ENCODE measurements around the gene GALP. TPM values are rescaled to one million over a fixed set of nuclear protein-coding genes. Genes with fewer than 3 reads are reported as not detected.

The GALP gene
- total and polyA plus RNA-seq, 2 donors (not counting 3 experiments of a cell fraction or from before 2014, with no cell fraction given), result not detected

- no peak for DNase-seq (ENCODE audit: low read depth, low spot score)
- Histone ChIP-seq H3K4me3 (replicated peaks in 1 of 3; ENCODE audit: insufficient read depth in 1 of 3, low read depth in 1 of 3, low read length in 3 of 3) (no peak overlapping the region), H3K4me1 (ENCODE audit: control insufficient read depth, extremely low read depth, insufficient read depth, low read length) (peaks cover 10% of the 10 kb centered on the region), H3K27ac (ENCODE audit: insufficient read depth, low read depth, low read length) (no peak overlapping the region), H4K20me1 (replicated peaks; ENCODE audit: control insufficient read depth, extremely low read depth, insufficient read depth, low read length) (no peaks in the 10 kb centered on the region), H3K27me3 (ENCODE audit: control insufficient read depth in 2 of 2, insufficient read depth in 2 of 2, low read length in 2 of 2) (no peaks in the 10 kb centered on the region), H3K79me2 (ENCODE audit: control insufficient read depth, insufficient read depth, low read length) (peaks cover 4% of the 10 kb centered on the region), H3K4me2 (ENCODE audit: insufficient read depth, low read length) (no peak overlapping the region), H3K9ac (replicated peaks; ENCODE audit: extremely low read depth, insufficient read depth, low read length) (no peak overlapping the region), H3K36me3 (ENCODE audit: control insufficient read depth in 2 of 2, extremely low read depth in 1 of 2, insufficient read depth in 2 of 2, low read length in 2 of 2) (peaks cover 0 to 19% of the 10 kb centered on the region in 2 experiments), H3K9me3 (replicated peaks; ENCODE audit: control insufficient read depth, insufficient read depth, low read length) (no peaks in the 10 kb centered on the region), H3K9me1 (replicated peaks; ENCODE audit: control insufficient read depth, extremely low read depth, insufficient read depth, low read length) (no peaks in the 10 kb centered on the region), H2AFZ (ENCODE audit: low read depth, low read length) (no peak overlapping the region)
- ChIA-PET POLR2A (no interaction called here), CTCF (interaction anchor here (1.3 to 1.7 kb wide), 2 partner anchors 19 to 76 kb away, joined by 4 to 5 read pairs; no protein-coding TSS in a partner anchor)
- no peak for TF ChIP-seq FOS (IDR thresholded peaks at IDR 0.05; ENCODE audit: borderline replicate concordance, insufficient read depth, low read length)
- TF ChIP-seq JUN (IDR thresholded peaks at IDR 0.05; ENCODE audit: borderline replicate concordance, insufficient read depth, insufficient read length, low read depth), result no peak
- TF ChIP-seq MYC (IDR thresholded peaks at IDR 0.05; ENCODE audit: low read depth, low read length), result no peak
- no peak for TF ChIP-seq GATA2 (IDR thresholded peaks at IDR 0.05; ENCODE audit: insufficient read depth, insufficient read length, low read depth, low read length)
- no peak for TF ChIP-seq POLR2A (IDR thresholded peaks at IDR 0.05; ENCODE audit: low read depth, low read length)
- no peak for TF ChIP-seq POLR2AphosphoS5 (IDR thresholded peaks at IDR 0.05; ENCODE audit: insufficient read depth, low read depth, low read length)
- TF ChIP-seq MAX (IDR thresholded peaks at IDR 0.05; ENCODE audit: insufficient read depth, insufficient read length), result no peak
- no peak for TF ChIP-seq EZH2 (IDR thresholded peaks at IDR 0.05; ENCODE audit: borderline replicate concordance, low read depth, low read length, severe bottlenecking)
- intact Hi-C loops (cut with micrococcal nuclease), result loop anchor here (1.0 to 2.0 kb wide), 3 partner anchors 11 to 414 kb away; partner anchors contain the start of genes ZNF444, ZNF470 and ZNF787
- dilution Hi-C loops (cut with MboI; ENCODE audit: extremely low pct_ligation_motif_present, low sequenced_read_pairs), result no loop called here
- no peak for FAIRE-seq
- BruUV-seq (replicated peaks), result no TSS peak
These were observed 23.2 kb upstream of the GALP start for GRCh38 chr19:56152644-56153043.
